Subcutaneous abdominal adipose tissue (tissue), 5 donors: Measurements from ENCODE around the gene PCP2.

Source experiments
- H3K27ac ChIP-seq: one replicate; pipeline ENCODE4 v1.7.0; 2013; ENCODE audit warnings: low read depth, mild to moderate bottlenecking, inconsistent platforms, low read length, moderate library complexity
- H3K27me3 ChIP-seq, 5 donors: one replicate each; pipeline ENCODE4 v1.7.0; 2013; ENCODE audit warnings: low read length in 5 of 5, inconsistent platforms in 1 of 5; ENCODE audit not compliant: control insufficient read depth in 5 of 5, insufficient read depth in 4 of 5
- H3K36me3 ChIP-seq, 5 donors: one replicate each; pipeline ENCODE4 v1.7.0; 2013; ENCODE audit warnings: low read length in 5 of 5; ENCODE audit not compliant: control insufficient read depth in 5 of 5, insufficient read depth in 5 of 5
- H3K4me1 ChIP-seq, 5 donors: one replicate each; pipeline ENCODE4 v1.7.0; 2013; ENCODE audit warnings: low read length in 5 of 5, mild to moderate bottlenecking in 3 of 5, moderate library complexity in 1 of 5; ENCODE audit not compliant: control insufficient read depth in 5 of 5, insufficient read depth in 5 of 5
- H3K4me3 ChIP-seq, 5 donors: one replicate each; pipeline ENCODE4 v1.7.0; 2013; ENCODE audit warnings: low read length in 5 of 5, low read depth in 1 of 5
- H3K9ac ChIP-seq, 5 donors: one replicate each; pipeline ENCODE4 v1.7.0; 2013; ENCODE audit warnings: low read length in 5 of 5, mild to moderate bottlenecking in 4 of 5, moderate library complexity in 3 of 5
- H3K9me3 ChIP-seq, 5 donors: one replicate each; pipeline ENCODE4 v1.7.0; 2013; ENCODE audit warnings: low read length in 5 of 5; ENCODE audit not compliant: control insufficient read depth in 5 of 5
- donor health status: healthy.
- donor health status: healthy.
- donor health status: healthy.
- donor health status: healthy.
- donor health status: healthy.

PCP2 gene

DNA sequence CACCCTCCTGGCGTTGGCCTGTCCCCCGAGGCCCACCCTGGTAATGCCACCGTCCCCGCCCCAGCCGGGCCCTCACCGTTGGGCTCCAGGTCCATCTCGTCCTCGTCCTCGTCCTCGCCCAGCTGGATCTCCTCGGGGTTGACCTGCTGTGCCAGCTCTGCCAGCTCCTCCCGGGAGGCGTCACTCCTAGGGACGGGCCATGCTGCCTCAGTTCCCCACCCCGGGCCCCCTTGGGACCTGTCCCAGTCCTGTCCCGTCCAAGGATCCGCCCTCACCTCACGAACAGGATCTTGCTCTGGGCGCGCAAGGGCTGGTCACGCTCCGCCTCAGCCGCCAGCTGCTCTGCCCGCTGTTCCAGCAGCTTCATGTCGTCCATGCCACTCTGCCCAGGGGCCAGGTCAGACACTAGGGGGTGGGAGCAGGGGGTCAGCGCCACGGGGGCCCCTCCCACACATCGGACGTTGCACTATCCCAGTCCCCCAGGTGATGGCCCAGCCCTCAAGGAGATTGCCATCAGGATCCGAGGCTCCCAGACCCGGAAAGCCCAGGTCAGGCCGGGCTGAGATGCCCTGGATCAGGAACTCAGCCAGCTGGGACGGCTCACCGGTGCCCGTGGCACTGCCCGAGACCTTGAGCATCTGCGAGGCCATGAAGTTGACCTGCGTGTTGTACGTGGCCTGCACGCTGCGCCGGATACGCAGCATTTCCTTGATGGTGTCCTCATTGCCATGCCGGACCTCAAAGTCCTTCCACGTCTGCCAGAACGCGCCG is 13.7 kb downstream of the PCP2 start:
- Histone ChIP-seq H3K4me1 (peaks cover 0 to 6% (median 0%) of the 10 kb centered on the region in 5 donors), H3K9ac (no peak overlapping the region), H3K27me3 (no peaks in the 10 kb centered on the region), H3K4me3 (no peak overlapping the region), H3K36me3 (peaks cover 0 to 67% (median 60%) of the 10 kb centered on the region in 5 donors), H3K27ac (no peak overlapping the region), H3K9me3 (no peaks in the 10 kb centered on the region)

DNA sequence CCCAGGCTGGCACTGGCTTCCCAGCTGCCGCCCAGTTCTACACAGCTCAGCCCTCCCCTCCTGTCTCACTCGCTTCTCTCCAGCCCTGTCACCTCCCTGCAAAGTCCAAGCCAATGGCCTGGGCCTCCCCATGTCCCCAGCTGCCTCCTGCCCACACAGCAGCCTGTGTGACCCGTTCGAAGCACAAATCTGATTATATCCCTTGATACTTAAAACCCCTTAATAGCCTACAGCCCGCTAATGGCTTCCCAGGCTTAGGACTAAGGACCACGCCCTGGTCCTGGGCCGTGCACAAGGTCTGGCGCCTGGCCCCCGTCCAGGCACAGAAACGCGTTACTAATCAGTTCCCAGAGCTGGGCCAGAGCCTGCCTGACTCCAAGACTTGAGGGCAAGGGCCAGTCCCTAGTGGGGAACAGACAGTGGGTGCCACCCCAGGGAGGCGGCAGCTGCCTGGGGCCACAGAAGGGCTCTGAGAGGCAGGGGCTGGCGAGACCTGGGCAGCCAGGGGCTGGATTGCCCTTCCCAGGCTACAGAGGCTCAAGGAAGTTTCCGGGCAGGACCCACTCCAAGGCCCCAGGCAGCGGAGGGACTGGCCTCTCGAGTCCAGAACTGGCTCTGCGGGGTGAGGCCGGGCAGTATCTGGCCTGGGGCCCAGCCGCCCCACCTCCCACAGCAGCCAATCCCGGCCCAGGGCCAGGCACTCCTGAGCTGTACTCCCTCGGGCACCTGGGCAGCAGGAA is 14.6 kb downstream of the PCP2 start:
- Histone ChIP-seq H3K27ac (no peak overlapping the region), H3K9ac (no peak overlapping the region), H3K4me3 (no peak overlapping the region), H3K9me3 (no peaks in the 10 kb centered on the region), H3K4me1 (peaks cover 0 to 6% (median 0%) of the 10 kb centered on the region in 5 donors), H3K36me3 (peaks cover 0 to 59% (median 53%) of the 10 kb centered on the region in 5 donors), H3K27me3 (no peaks in the 10 kb centered on the region)

DNA sequence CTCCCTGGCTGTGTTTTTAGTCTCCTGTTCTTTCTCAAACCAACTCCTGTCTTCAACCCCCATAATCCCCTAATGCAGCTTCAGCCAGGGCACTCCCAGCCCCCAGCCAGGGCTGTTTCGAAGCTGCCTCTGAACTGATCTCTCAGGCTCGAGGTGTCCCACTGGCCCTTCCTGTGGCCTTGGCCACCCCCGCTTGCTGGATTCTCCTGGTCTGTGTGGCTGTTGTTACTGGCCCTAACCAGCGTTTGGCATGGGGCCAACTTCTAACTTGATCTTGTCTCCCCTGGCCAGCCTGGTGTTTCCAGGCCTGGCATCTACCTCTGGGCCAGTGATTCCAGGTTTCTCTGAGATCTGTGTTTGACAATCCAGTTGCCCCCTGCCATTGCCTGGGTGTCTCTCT is 15.2 kb downstream of the PCP2 start:
- H3K4me1 ChIP-seq = peaks cover 0 to 6% (median 0%) of the 10 kb centered on the region in 5 donors
- peaks cover 0 to 53% (median 47%) of the 10 kb centered on the region in 5 donors for H3K36me3 ChIP-seq
- no peak overlapping the region for H3K27ac ChIP-seq
- H3K4me3 ChIP-seq = no peak overlapping the region
- H3K27me3 ChIP-seq = no peaks in the 10 kb centered on the region
- no peaks in the 10 kb centered on the region for H3K9me3 ChIP-seq
- no peak overlapping the region for H3K9ac ChIP-seq

DNA sequence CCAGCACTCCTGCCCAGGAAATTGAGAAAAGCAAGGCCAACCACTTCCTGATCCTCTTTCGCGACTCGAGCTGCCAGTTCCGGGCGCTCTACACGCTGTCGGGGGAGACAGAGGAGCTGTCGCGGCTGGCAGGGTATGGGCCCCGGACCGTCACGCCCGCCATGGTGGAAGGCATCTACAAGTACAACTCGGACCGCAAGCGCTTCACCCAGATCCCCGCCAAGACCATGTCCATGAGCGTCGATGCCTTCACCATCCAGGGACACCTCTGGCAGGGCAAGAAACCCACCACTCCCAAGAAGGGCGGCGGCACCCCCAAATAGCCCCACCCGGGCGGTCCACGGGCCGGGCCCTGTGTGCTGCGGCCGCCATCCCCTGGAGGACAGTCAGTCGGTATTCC is 15.8 kb downstream of the PCP2 start:
- Histone ChIP-seq H3K9me3 (no peaks in the 10 kb centered on the region), H3K4me1 (peaks cover 0 to 6% (median 0%) of the 10 kb centered on the region in 5 donors), H3K27me3 (no peaks in the 10 kb centered on the region), H3K9ac (no peak overlapping the region), H3K4me3 (no peak overlapping the region), H3K27ac (no peak overlapping the region), H3K36me3 (peaks cover 0 to 47% (median 41%) of the 10 kb centered on the region in 5 donors)

DNA sequence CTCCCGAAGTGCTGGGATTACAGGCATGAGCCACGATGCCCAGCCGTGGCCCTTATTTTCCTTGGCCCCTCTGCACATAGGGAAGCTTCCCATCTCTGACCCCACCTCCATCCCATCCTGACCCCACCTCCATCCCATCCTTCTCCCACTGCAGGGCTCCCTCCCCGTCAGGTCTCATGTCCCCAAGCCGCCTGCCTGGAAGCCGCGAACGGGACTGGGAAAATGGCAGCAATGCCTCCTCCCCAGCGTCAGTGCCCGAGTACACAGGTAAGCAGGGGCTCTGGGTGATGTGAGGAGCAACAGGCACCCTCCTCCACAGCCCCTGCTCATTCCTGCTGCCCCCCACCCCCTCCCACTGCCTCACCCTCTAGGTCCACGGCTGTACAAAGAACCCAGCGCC is 16.3 kb downstream of the PCP2 start:
- Histone ChIP-seq H3K4me1 (peaks cover 0 to 6% (median 0%) of the 10 kb centered on the region in 5 donors), H3K9ac (no peak overlapping the region), H3K36me3 (peaks cover 0 to 41% (median 36%) of the 10 kb centered on the region in 5 donors), H3K9me3 (no peaks in the 10 kb centered on the region), H3K27ac (no peak overlapping the region), H3K27me3 (no peaks in the 10 kb centered on the region), H3K4me3 (no peak overlapping the region)

DNA sequence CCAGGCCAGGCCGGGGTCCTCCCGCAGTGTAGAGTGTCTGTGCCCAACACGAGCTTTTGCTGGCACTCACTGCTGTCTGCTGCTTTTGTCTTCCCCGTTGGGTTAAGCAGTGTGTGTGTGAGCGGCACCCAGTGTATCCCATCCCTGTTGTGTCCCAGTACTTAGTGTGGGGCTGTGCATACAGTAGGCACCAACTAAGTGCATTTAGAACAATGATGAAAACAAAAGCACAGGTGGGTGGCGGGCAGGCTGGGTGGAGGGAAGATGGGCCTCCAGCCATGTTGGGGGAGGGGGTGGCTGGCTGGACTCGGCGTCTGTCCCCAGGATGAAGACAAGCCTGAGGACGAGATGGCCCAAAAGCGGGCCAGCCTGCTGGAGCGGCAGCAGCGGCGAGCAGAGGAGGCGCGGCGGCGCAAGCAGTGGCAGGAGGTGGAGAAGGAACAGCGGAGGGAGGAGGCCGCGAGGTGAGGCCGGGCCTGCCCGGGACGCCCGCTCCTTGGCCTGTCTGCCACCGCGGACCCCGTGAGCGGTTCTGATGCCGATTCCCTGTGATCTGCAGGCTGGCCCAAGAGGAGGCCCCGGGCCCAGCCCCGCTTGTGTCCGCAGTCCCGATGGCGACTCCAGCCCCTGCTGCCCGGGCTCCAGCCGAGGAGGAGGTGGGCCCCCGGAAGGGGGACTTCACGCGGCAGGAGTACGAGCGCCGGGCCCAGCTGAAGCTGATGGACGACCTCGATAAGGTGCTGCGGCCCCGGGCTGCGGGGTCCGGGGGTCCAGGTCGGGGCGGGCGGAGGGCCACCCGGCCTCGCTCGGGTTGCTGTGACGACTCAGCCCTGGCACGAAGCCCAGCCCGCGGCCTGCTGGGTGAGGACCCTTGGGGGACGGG is 18.4 kb downstream of the PCP2 start:
- no peak overlapping the region for H3K9ac ChIP-seq
- H3K4me3 ChIP-seq = no peak overlapping the region
- H3K27me3 ChIP-seq = peaks cover 0 to 5% (median 0%) of the 10 kb centered on the region in 5 donors
- peaks cover 0 to 21% (median 15%) of the 10 kb centered on the region in 5 donors for H3K36me3 ChIP-seq
- no peak overlapping the region for H3K27ac ChIP-seq
- H3K9me3 ChIP-seq = no peaks in the 10 kb centered on the region
- H3K4me1 ChIP-seq = peaks cover 0 to 6% (median 0%) of the 10 kb centered on the region in 5 donors

DNA sequence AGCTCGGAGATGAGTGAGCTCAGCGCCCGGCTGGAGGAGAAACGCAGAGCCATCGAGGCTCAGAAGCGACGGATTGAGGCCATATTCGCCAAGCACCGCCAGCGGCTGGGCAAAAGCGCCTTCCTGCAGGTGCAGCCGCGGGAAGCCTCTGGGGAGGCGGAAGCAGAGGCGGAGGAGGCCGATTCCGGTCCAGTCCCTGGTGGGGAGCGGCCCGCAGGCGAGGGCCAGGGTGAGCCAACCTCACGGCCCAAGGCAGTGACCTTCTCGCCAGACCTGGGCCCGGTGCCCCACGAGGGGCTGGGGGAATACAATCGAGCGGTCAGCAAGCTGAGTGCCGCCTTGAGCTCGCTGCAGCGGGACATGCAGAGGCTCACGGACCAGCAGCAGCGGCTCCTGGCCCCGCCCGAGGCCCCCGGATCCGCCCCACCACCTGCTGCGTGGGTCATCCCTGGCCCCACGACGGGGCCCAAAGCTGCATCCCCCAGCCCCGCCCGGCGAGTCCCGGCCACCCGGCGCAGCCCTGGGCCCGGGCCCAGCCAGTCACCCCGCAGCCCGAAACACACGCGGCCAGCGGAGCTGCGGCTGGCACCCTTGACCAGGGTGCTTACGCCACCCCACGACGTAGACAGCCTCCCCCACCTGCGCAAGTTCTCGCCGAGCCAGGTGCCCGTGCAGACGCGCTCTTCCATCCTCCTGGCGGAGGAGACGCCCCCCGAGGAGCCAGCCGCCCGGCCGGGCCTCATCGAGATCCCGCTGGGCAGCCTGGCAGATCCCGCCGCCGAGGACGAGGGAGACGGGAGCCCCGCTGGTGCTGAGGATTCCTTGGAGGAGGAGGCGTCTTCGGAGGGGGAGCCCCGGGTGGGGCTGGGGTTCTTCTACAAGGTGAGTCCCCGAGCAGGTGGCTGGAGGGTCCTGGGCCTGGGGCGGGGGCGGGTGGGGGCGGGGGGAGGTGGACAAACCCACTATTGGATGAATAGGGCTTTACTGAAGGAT is 20.9 kb downstream of the PCP2 start:
- no peak overlapping the region for H3K4me3 ChIP-seq
- peaks cover 0 to 5% (median 0%) of the 10 kb centered on the region in 5 donors for H3K27me3 ChIP-seq
- no peaks in the 10 kb centered on the region for H3K36me3 ChIP-seq
- H3K4me1 ChIP-seq = no peaks in the 10 kb centered on the region
- H3K9ac ChIP-seq = no peak overlapping the region
- no peaks in the 10 kb centered on the region for H3K9me3 ChIP-seq
- no peak overlapping the region for H3K27ac ChIP-seq

DNA sequence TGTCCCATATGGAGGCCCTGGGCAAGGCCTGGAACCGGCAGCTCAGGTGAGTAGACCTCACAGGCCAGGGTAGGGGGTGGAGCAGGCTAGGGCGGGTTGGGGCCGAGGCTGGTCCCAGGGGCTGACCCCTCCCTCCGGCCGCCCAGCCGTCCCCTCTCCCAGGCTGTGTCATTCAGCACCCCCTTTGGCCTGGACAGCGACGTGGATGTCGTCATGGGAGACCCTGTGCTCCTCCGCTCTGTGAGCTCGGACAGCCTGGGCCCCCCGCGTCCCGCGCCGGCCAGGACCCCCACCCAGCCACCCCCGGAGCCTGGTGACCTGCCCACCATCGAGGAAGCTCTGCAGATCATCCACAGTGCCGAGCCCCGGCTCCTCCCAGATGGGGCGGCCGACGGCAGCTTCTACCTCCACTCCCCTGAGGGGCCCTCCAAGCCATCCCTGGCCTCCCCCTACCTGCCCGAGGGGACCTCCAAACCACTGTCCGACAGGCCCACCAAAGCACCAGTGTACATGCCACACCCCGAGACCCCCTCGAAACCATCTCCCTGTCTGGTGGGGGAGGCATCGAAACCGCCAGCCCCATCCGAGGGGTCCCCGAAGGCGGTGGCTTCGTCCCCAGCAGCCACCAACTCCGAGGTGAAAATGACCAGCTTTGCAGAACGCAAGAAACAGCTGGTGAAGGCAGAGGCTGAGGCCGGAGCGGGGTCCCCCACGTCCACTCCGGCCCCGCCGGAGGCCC is 21.8 kb downstream of the PCP2 start:
- Histone ChIP-seq H3K27ac (no peak overlapping the region), H3K4me3 (no peak overlapping the region), H3K36me3 (no peaks in the 10 kb centered on the region), H3K27me3 (peaks cover 0 to 5% (median 2%) of the 10 kb centered on the region in 5 donors), H3K9me3 (no peaks in the 10 kb centered on the region), H3K9ac (no peak overlapping the region), H3K4me1 (no peaks in the 10 kb centered on the region)
